CD1c-positive myeloid dendritic cell (primary cell): ENCODE measurements around the gene SLC25A33.
A peak's percentile ranks its signal among the peaks of the same experiment; 100 is the strongest.

Source experiments
- DNase-seq: peaks from one replicate; pipeline ENCODE4 v3.0.0-alpha.2; 2016; ENCODE audit errors: extremely low spot score

SLC25A33 gene

GRCh38 chr1:9589144-9589718 is 50.0 kb downstream of the SLC25A33 start:
- peak; percentile 26 for DNase-seq

- no peak for DNase-seq
Measured at GRCh38 chr1:9589719-9590157, 50.5 kb downstream of the SLC25A33 start.

- DNase-seq = no peak
Measured at GRCh38 chr1:9590201-9590600, 50.9 kb downstream of the SLC25A33 start.

GRCh38 chr1:9590945-9591668 is 51.8 kb downstream of the SLC25A33 start:
- DNase-seq = peak; percentile 46

GRCh38 chr1:9591669-9592509 is 52.6 kb downstream of the SLC25A33 start:
- peak; percentile 59 for DNase-seq

GRCh38 chr1:9592510-9593075 is 53.3 kb downstream of the SLC25A33 start:
- no peak for DNase-seq

GRCh38 chr1:9593147-9593491 is 53.9 kb downstream of the SLC25A33 start:
- DNase-seq = no peak

- DNase-seq = peak; percentile 88
Measured at GRCh38 chr1:9593492-9594465, 54.5 kb downstream of the SLC25A33 start.

- no peak for DNase-seq
Measured at GRCh38 chr1:9594471-9595155, 55.3 kb downstream of the SLC25A33 start.

- no peak for DNase-seq
Measured at GRCh38 chr1:9595156-9595967, 56.1 kb downstream of the SLC25A33 start.

- DNase-seq = no peak
Measured at GRCh38 chr1:9595968-9596340, 56.7 kb downstream of the SLC25A33 start.

GRCh38 chr1:9596415-9597123 is 57.3 kb downstream of the SLC25A33 start:
- no peak for DNase-seq

- no peak for DNase-seq
Measured at GRCh38 chr1:9597361-9598315, 58.4 kb downstream of the SLC25A33 start.

- DNase-seq = no peak
Measured at GRCh38 chr1:9598316-9598700, 59.0 kb downstream of the SLC25A33 start.

GRCh38 chr1:9599741-9600140 is 60.5 kb downstream of the SLC25A33 start:
- no peak for DNase-seq

- DNase-seq = no peak
Measured at GRCh38 chr1:9600861-9601834, 61.9 kb downstream of the SLC25A33 start.
